MCF 10A (cell line): Measurements from ENCODE around the gene NEBL. TPM values are rescaled to one million over a fixed set of nuclear protein-coding genes. Genes with fewer than 3 reads are reported as not detected.

Experiments
- BruUV-seq: library from RNA; stranded (reverse); fragments of 400-500 nt; replicated peaks from 2 replicates; lab custom pipeline; 2021; lab: Mats Ljungman, UMichigan
- CTCF ChIA-PET: fragments of 300-600 bp; sonication (Branson Sonifier 250); formaldehyde crosslinking; extraction: SDS; loops from one replicate; lab custom pipeline; 2021; ENCODE audit warnings: antibody characterized with exemption, inconsistent platforms; lab: Yijun Ruan, JAX
- POLR2A ChIA-PET: fragments of 300-600, 350-650 bp; sonication (Branson Sonifier 250); formaldehyde crosslinking; extraction: SDS; loops from one replicate; lab custom pipeline; 2020; ENCODE audit warnings: antibody characterized with exemption, inconsistent platforms; lab: Yijun Ruan, JAX
- DNase-seq: peaks from one replicate; pipeline ENCODE4 v3.0.0-alpha.2; 2018; ENCODE audit not compliant: unreplicated experiment
- H3K27ac Mint-ChIP-seq: one replicate; pipeline ENCODE4 v1.8.0; 2022; ENCODE audit warnings: mild to moderate bottlenecking, low read depth, mixed read lengths; ENCODE audit not compliant: unreplicated experiment
- H3K27me3 Mint-ChIP-seq: one replicate; pipeline ENCODE4 v1.8.0; 2022; ENCODE audit warnings: mixed read lengths; ENCODE audit not compliant: insufficient read depth, unreplicated experiment
- H3K36me3 Mint-ChIP-seq: one replicate; pipeline ENCODE4 v1.8.0; 2022; ENCODE audit warnings: mild to moderate bottlenecking, moderate library complexity, mixed read lengths; ENCODE audit not compliant: insufficient read depth, unreplicated experiment
- H3K4me1 Mint-ChIP-seq: one replicate; pipeline ENCODE4 v1.8.0; 2022; ENCODE audit warnings: mixed read lengths; ENCODE audit not compliant: insufficient read depth, unreplicated experiment
- H3K4me3 Mint-ChIP-seq: one replicate; pipeline ENCODE4 v1.8.0; 2022; ENCODE audit warnings: mild to moderate bottlenecking, moderate library complexity, mixed read lengths; ENCODE audit not compliant: unreplicated experiment
- H3K9me3 Mint-ChIP-seq: one replicate; pipeline ENCODE4 v1.8.0; 2022; ENCODE audit warnings: mixed read lengths; ENCODE audit not compliant: unreplicated experiment
- CTCF ChIP-seq: fragments of 200-600 bp; IDR thresholded peaks from one replicate; pipeline ENCODE4 v1.8.0; 2022; ENCODE audit warnings: antibody characterized with exemption, mild to moderate bottlenecking; ENCODE audit not compliant: unreplicated experiment
- intact Hi-C: fragments of 100-400 bp; cut with micrococcal nuclease; formaldehyde crosslinking; loops from 2 replicates; pipeline ENCODE4 v1.14.1; 2022
- total RNA-seq: library from RNA; stranded (reverse); gene quantifications from 2 replicates; pipeline ENCODE4 v1.2.3, GENCODE V29; 2022

NEBL gene
- total RNA-seq, 1 experiment from 2014 or later = 30.6 TPM

GRCh38 chr10:20817646-20818045 lies 79.5 kb downstream of the NEBL start:
- H3K36me3 Mint-ChIP-seq = peaks cover 28% of the 10 kb centered on the region
- H3K27ac Mint-ChIP-seq = peak overlapping the region; percentile 27
- ChIA-PET POLR2A (interaction anchor here (1.0 kb wide), 1 partner anchor 469 kb away, joined by 3 read pairs; no protein-coding TSS in a partner anchor), CTCF (interaction anchor here (0.8 kb wide), 1 partner anchor 30 kb away, joined by 3 read pairs; no protein-coding TSS in a partner anchor)
- intact Hi-C loops = no loop called here
- no peak for TF ChIP-seq CTCF
- peak; percentile 8 for DNase-seq
- no TSS peak for BruUV-seq
- H3K9me3 Mint-ChIP-seq = no peaks in the 10 kb centered on the region
- no peaks in the 10 kb centered on the region for H3K27me3 Mint-ChIP-seq
- H3K4me3 Mint-ChIP-seq = no peak overlapping the region
- peaks cover 7% of the 10 kb centered on the region for H3K4me1 Mint-ChIP-seq

- no peaks in the 10 kb centered on the region for H3K9me3 Mint-ChIP-seq
- peaks cover 28% of the 10 kb centered on the region for H3K36me3 Mint-ChIP-seq
- DNase-seq = peak; percentile 8
- intact Hi-C loops = no loop called here
- H3K27ac Mint-ChIP-seq = no peak overlapping the region
- no peak for TF ChIP-seq CTCF
- H3K4me3 Mint-ChIP-seq = no peak overlapping the region
- BruUV-seq = no TSS peak
- CTCF ChIA-PET = interaction anchor here (0.8 kb wide), 1 partner anchor 29 kb away, joined by 3 read pairs; no protein-coding TSS in a partner anchor
- POLR2A ChIA-PET = interaction anchor here (1.0 kb wide), 1 partner anchor 470 kb away, joined by 3 read pairs; no protein-coding TSS in a partner anchor
- H3K27me3 Mint-ChIP-seq = no peaks in the 10 kb centered on the region
- peaks cover 7% of the 10 kb centered on the region for H3K4me1 Mint-ChIP-seq
Observed at GRCh38 chr10:20817116-20817515, 80.0 kb downstream of the NEBL start.

GRCh38 chr10:20814116-20814515 lies 83.0 kb downstream of the NEBL start:
- Mint-ChIP-seq H3K9me3 (no peaks in the 10 kb centered on the region), H3K27me3 (no peaks in the 10 kb centered on the region), H3K27ac (no peak overlapping the region), H3K4me1 (peaks cover 14% of the 10 kb centered on the region), H3K4me3 (no peak overlapping the region), H3K36me3 (peaks cover 15% of the 10 kb centered on the region)
- ChIA-PET CTCF (interaction anchor here (0.6 to 0.7 kb wide), 2 partner anchors 456 to 1300 kb away, joined by 3 to 5 read pairs; no protein-coding TSS in a partner anchor), POLR2A (no interaction called here)
- BruUV-seq = no TSS peak
- TF ChIP-seq CTCF = no peak
- intact Hi-C loops = no loop called here
- DNase-seq = no peak

GRCh38 chr10:20811131-20811530 lies 86.0 kb downstream of the NEBL start:
- no peaks in the 10 kb centered on the region for H3K27me3 Mint-ChIP-seq
- no peak overlapping the region for H3K4me3 Mint-ChIP-seq
- TF ChIP-seq CTCF = no peak
- no peak for DNase-seq
- peaks cover 6% of the 10 kb centered on the region for H3K4me1 Mint-ChIP-seq
- intact Hi-C loops = no loop called here
- peaks cover 9% of the 10 kb centered on the region for H3K36me3 Mint-ChIP-seq
- ChIA-PET POLR2A (no interaction called here), CTCF (no interaction called here)
- BruUV-seq = no TSS peak
- H3K27ac Mint-ChIP-seq = no peak overlapping the region
- no peaks in the 10 kb centered on the region for H3K9me3 Mint-ChIP-seq
